Medulla oblongata (tissue), 1 donor: Measurements from ENCODE around the gene PTPN5.
"Not testable (repeated sequence)": the region's sequence is repeated elsewhere in the genome, so short reads cannot be mapped to it uniquely, and the experiment has no call there.

Source experiments
- DNase-seq: peaks from one replicate; pipeline ENCODE4 v3.0.0-alpha.2; 2015; ENCODE audit errors: extremely low spot score

PTPN5 gene

GRCh38 chr11:18682466-18682865, 109.1 kb downstream of the PTPN5 start:
- DNase-seq: no peak

GRCh38 chr11:18681949-18682348, 109.6 kb downstream of the PTPN5 start:
- DNase-seq: not testable (repeated sequence)
